SW480 (cell line): Measurements from ENCODE around the gene ANKHD1.
"Not testable (repeated sequence)": the region's sequence is repeated elsewhere in the genome, so short reads cannot be mapped to it uniquely, and the experiment has no call there.

Experiments used
- DNase-seq: peaks from one replicate; pipeline ENCODE4 v3.0.0-alpha.2; 2016; ENCODE audit warnings: low spot score

Gene ANKHD1

DNA sequence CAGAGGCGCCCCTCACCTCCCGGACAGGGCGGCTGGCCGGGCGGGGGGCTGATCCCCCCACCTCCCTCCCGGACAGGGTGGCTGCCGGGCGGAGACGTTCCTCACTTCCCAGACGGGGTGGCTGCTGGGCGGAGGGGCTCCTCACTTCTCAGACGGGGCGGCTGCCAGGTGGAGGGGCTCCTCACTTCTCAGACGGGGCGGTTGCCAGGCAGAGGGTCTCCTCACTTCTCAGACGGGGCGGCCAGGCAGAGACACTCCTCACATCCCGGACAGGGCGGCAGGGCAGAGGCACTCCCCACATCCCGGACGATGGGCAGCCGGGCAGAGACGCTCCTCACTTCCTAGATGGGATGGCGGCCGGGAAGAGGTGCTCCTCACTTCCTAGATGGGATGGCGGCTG is 26.1 kb downstream of the ANKHD1 start:
- not testable (repeated sequence) for DNase-seq

DNA sequence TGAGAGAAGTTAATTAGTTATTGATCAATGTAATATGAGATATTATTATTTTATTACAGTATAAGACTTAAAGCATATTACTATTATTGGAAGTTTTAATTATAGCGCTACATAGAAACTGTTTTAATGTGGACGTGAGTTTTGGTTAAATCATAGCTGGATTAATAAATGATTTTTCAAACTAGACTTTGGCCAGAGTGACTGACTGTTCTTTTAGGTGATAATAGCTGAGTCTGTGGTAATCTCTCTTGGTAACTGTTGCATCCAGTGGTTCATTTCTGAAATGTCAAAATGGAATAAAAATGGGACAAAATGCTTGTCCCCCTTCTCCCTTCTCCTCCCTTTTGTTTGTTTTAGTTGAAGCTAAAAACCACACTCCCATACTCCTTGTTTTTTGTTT is 28.1 kb downstream of the ANKHD1 start:
- no peak for DNase-seq

GRCh38 chr5:140432212-140432611 is 30.6 kb downstream of the ANKHD1 start:
- DNase-seq, result no peak

DNA sequence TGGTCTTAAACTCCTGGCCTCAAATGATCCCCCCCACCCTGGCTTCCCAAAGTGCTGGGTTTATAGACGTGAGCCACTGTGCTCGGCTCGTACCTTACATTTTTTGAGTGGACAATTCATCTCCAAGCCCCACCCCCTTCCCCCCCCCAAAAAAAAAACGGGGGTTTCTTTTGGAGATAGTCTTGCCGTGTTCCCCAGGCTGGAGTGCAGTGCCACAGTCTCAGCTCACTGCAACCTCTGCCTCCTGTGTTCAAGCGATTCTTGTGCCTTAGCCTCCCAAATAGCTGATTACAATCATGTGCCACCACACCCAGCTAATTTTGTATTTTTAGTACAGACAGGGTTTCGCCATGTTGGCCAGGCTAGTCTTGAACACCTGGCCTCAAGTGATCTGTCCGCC is 31.3 kb downstream of the ANKHD1 start:
- no peak for DNase-seq

- not testable (repeated sequence) for DNase-seq
These were observed 55.7 kb downstream of the ANKHD1 start for GRCh38 chr5:140457368-140457767.

DNA sequence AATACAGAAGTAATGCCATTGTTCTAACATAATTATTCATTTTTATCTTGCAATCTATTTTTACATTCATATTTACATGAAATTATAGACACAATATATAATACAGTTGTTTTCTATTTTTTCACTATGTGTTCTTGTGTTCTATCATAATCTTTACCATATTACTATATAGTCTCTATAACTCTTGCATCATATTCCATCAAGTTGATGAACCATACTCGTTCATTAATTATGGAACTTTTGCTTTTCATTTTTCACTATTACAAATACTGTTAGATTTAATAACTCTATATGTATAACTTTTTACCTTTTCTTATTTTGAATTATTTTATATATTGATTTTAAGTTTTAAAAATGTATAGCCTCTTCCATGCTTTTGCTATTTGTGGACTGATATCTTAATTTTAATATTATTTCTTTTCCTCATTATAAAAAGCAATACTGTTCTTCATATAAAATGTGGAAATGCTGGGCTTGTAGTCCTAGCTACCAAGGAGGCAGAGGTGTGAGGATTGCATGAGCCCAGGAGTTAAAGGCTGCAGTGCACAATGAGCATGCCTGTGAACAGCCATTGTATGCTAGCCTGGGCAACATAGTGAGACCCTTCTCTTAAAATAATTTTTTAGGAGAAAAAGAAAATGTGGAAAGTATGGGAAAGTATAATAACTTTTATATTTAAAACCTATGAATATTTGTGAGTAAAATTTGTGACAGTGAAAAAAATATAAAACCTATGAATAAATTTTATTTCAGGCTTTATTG is 65.5 kb downstream of the ANKHD1 start:
- DNase-seq, result no peak

DNA sequence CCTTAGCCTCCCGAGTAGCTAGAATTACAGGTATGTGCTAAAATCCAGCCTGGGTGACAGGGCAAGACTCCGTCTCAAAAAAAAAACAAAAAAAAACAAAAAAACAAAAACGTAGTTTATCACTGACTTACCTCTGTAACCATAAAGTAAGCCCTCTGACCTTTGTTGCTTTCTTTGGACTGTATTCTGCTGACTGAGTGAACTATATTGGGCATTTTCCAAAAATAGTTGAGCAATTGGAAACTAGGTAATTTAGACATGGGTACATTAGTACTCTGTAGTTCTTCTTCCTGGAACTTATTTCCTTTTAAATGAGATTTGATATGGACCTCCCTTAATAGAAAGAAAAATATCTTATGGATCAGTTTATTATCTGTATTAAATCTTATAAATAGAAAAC is 66.6 kb downstream of the ANKHD1 start:
- DNase-seq, result no peak

DNA sequence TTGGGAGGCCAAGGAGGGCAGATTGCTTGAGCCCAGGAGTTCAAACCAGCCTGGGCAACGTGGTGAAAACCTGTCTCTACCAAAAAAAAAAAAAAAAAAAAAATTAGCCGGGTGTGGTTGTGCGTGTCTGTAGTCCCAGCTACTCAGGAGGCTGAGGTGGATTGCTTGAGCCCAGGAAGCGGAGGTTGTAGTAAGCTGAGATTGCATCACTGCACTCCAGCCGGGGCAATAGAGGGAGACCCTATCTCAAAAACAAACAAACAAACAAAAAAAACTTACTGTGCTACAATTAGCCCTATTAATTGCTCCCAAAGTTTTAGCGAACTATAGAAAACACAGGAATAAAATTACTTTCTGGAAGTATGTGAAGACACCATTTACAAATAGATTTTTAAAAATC is 67.6 kb downstream of the ANKHD1 start:
- no peak for DNase-seq

- no peak for DNase-seq
These were observed 78.8 kb downstream of the ANKHD1 start for GRCh38 chr5:140480310-140481014.

- no peak for DNase-seq
These were observed 80.1 kb downstream of the ANKHD1 start for GRCh38 chr5:140481758-140482157.

- DNase-seq, result no peak
These were observed 81.4 kb downstream of the ANKHD1 start for GRCh38 chr5:140483055-140483454.

- not testable (repeated sequence) for DNase-seq
These were observed 86.5 kb downstream of the ANKHD1 start for GRCh38 chr5:140488141-140488540.

GRCh38 chr5:140488914-140489313 is 87.3 kb downstream of the ANKHD1 start:
- no peak for DNase-seq

GRCh38 chr5:140497897-140498296 is 96.3 kb downstream of the ANKHD1 start:
- no peak for DNase-seq

DNA sequence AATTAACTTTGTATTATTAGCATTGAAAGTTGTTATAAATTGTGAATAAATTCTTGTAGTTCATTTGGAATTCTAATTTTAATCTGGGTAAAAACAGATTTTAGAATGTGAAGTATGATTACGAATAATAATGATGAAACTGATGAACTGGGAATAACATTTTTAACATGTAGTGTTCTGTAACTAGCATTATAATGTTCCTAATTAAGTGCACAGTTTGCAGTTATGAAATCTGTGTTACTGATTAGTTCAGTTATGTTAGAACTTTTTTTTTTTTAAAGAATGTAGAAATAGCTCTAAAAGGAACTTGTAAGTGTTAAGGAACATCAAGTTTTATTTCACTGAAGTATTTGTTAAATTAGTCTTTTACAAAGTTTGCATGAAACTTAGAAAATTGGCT is 97.0 kb downstream of the ANKHD1 start:
- no peak for DNase-seq

GRCh38 chr5:140502834-140503233 is 101.2 kb downstream of the ANKHD1 start:
- DNase-seq, result no peak

- no peak for DNase-seq
These were observed 108.3 kb downstream of the ANKHD1 start for GRCh38 chr5:140509898-140510297.

GRCh38 chr5:140513124-140513523 is 111.5 kb downstream of the ANKHD1 start:
- no peak for DNase-seq

GRCh38 chr5:140524003-140524402 is 122.4 kb downstream of the ANKHD1 start:
- DNase-seq, result no peak

DNA sequence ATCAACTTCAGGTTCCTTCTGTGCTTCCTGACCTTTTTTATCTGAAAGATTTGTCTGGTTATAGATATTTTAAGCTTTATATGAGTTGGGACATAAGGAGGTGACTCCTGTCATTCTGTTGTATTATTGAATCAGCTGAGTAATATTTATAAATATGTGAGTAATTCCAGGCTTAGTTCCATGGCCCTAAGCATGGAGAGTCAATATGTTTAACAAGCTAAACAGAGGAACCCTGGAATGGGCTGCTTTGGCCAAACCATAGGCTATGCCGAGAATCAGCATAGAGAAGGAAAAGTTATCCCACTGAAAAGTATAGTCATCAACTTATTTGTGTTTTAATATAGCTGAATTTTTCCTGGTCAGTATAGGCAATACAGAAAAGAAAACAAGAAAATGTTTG is 138.6 kb downstream of the ANKHD1 start:
- DNase-seq, result no peak

DNA sequence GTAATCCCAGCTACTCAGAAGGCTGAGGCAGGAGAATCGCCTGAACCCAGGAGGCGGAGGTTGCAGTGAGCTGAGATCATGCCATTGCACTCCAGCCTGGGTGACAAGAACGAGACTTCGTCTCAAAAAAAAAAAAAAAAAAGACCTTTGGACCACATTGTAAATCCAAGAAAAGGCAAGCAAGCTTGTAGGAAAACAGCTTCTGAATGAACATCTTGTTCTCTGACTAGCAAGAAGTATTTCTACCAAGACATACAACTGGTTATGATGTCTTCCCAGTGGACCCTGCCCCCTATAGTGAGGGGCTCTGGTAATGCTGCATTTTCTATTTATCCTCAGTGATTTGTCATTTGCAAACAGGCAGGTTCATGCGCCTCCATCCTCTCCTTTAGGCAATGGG is 141.3 kb downstream of the ANKHD1 start:
- no peak for DNase-seq

- DNase-seq, result no peak
These were observed 143.4 kb downstream of the ANKHD1 start for GRCh38 chr5:140544986-140545385.

DNA sequence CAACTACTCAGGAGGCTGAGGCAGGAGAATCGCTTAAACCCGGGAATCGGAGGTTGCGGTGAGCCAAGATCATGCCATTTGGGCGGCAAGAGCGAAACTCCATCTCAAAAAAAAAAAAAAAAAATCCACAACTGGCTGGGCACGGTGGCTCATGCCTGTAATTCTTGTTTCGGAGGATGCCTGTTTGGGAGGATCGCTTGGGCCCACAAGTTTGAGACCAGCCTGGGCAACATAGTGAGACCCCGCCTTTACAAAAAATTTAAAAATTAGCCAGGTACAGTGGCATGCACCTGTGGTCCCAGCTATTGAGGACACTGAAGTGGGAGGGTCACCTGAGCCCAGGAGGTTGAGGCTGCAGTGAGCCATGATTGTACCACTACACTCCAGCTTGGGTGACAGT is 144.0 kb downstream of the ANKHD1 start:
- DNase-seq, result no peak
